ENCODE results near the gene DUSP19.

DNA sequence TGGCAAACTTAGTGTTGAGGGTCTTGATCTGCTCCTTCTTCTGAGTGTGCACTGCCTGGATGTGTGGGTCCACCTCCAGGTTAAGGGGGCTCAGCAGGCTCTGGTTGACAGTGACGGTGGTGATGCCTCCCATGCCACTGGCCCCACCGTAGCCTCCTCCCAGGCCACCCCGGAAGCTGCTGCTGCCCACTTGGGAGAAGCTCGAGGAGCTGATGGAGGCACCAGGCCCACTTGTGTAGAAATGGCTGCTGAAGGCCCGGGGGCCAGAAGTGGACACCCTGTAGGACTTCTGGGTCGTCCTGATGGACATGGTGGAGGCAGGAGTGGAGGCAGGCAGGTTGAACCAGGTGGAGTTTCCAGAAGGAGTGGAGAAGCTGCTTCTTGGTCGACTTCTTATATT is 6.4 kb upstream of the DUSP19 start:
- TF ChIP-seq, protein P1, sequence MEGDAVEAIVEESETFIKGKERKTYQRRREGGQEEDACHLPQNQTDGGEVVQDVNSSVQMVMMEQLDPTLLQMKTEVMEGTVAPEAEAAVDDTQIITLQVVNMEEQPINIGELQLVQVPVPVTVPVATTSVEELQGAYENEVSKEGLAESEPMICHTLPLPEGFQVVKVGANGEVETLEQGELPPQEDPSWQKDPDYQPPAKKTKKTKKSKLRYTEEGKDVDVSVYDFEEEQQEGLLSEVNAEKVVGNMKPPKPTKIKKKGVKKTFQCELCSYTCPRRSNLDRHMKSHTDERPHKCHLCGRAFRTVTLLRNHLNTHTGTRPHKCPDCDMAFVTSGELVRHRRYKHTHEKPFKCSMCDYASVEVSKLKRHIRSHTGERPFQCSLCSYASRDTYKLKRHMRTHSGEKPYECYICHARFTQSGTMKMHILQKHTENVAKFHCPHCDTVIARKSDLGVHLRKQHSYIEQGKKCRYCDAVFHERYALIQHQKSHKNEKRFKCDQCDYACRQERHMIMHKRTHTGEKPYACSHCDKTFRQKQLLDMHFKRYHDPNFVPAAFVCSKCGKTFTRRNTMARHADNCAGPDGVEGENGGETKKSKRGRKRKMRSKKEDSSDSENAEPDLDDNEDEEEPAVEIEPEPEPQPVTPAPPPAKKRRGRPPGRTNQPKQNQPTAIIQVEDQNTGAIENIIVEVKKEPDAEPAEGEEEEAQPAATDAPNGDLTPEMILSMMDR (IDR thresholded peaks at IDR 0.05): no peak
- no peak for TF ChIP-seq POLR2A (IDR thresholded peaks at IDR 0.05)
